Measurements from ENCODE around the gene PDZD4.

Gene PDZD4

GRCh38 chrX:153829799-153830639 is at the start of gene PDZD4:
Gene PDZD4, minus strand, starts transcription at chrX:153830544. Its CDS starts 246 bp downstream, at chrX:153830298.
- TF ChIP-seq EGR1 (IDR thresholded peaks at IDR 0.05) (no peak), MAX (IDR thresholded peaks at IDR 0.05) (no peak), TEAD4 (IDR thresholded peaks at IDR 0.05) (no peak), RAD21 (IDR thresholded peaks at IDR 0.05; ENCODE audit: low read depth) (no peak)

- TF ChIP-seq MAX (IDR thresholded peaks at IDR 0.05) (no peak), EGR1 (IDR thresholded peaks at IDR 0.05) (no peak), CREB1 (IDR thresholded peaks at IDR 0.05; ENCODE audit: low read depth) (no peak), TEAD4 (IDR thresholded peaks at IDR 0.05) (no peak), ZBTB7A (IDR thresholded peaks at IDR 0.05; ENCODE audit: low read depth) (no peak), RAD21 (IDR thresholded peaks at IDR 0.05; ENCODE audit: low read depth) (no peak), REST (IDR thresholded peaks at IDR 0.05; ENCODE audit: low read depth) (no peak), NFIC (IDR thresholded peaks at IDR 0.05) (no peak), TCF12 (IDR thresholded peaks at IDR 0.05; ENCODE audit: low read depth) (no peak), USF1 (IDR thresholded peaks at IDR 0.05) (no peak), EP300 (IDR thresholded peaks at IDR 0.05; ENCODE audit: borderline replicate concordance) (no peak)
Observed at GRCh38 chrX:153879741-153880439, 49.5 kb upstream of the PDZD4 start.

GRCh38 chrX:153878969-153879653 is 48.8 kb upstream of the PDZD4 start:
- TF ChIP-seq TCF12 (IDR thresholded peaks at IDR 0.05; ENCODE audit: low read depth) (no peak), NFIC (IDR thresholded peaks at IDR 0.05) (no peak), TEAD4 (IDR thresholded peaks at IDR 0.05) (no peak)

GRCh38 chrX:153878345-153878744 is 48.0 kb upstream of the PDZD4 start:
- TF ChIP-seq TAF1 (IDR thresholded peaks at IDR 0.05; ENCODE audit: low read depth) (no peak), EGR1 (IDR thresholded peaks at IDR 0.05) (no peak), RAD21 (IDR thresholded peaks at IDR 0.05; ENCODE audit: low read depth) (no peak), ZBTB7A (IDR thresholded peaks at IDR 0.05; ENCODE audit: low read depth) (no peak), TEAD4 (IDR thresholded peaks at IDR 0.05) (no peak), MAX (IDR thresholded peaks at IDR 0.05) (no peak), USF1 (IDR thresholded peaks at IDR 0.05) (no peak), YY1 (IDR thresholded peaks at IDR 0.05; ENCODE audit: low read depth) (no peak), NFIC (IDR thresholded peaks at IDR 0.05) (no peak), FOXM1 (IDR thresholded peaks at IDR 0.05; ENCODE audit: borderline replicate concordance, low read depth) (no peak), TCF12 (IDR thresholded peaks at IDR 0.05; ENCODE audit: low read depth) (no peak)

- TF ChIP-seq TEAD4 (IDR thresholded peaks at IDR 0.05) (no peak), CREB1 (IDR thresholded peaks at IDR 0.05; ENCODE audit: low read depth) (no peak), USF1 (IDR thresholded peaks at IDR 0.05) (no peak), MAX (IDR thresholded peaks at IDR 0.05) (no peak), YY1 (IDR thresholded peaks at IDR 0.05; ENCODE audit: low read depth) (no peak), REST (IDR thresholded peaks at IDR 0.05; ENCODE audit: low read depth) (no peak), EP300 (IDR thresholded peaks at IDR 0.05; ENCODE audit: borderline replicate concordance) (no peak), EGR1 (IDR thresholded peaks at IDR 0.05) (no peak), CEBPB (IDR thresholded peaks at IDR 0.05) (no peak), TAF1 (IDR thresholded peaks at IDR 0.05; ENCODE audit: low read depth) (no peak), RAD21 (IDR thresholded peaks at IDR 0.05; ENCODE audit: low read depth) (no peak), ZBTB7A (IDR thresholded peaks at IDR 0.05; ENCODE audit: low read depth) (no peak), FOXM1 (IDR thresholded peaks at IDR 0.05; ENCODE audit: borderline replicate concordance, low read depth) (no peak), NFIC (IDR thresholded peaks at IDR 0.05) (no peak), TCF12 (IDR thresholded peaks at IDR 0.05; ENCODE audit: low read depth) (no peak)
Observed at GRCh38 chrX:153877571-153878261, 47.4 kb upstream of the PDZD4 start.

Data from Ishikawa (cell line).